Neuronal stem cell (in vitro differentiated cells): ENCODE measurements around the gene SYK.

Experiments
- DNase-seq: peaks from one replicate; pipeline ENCODE4 v3.0.0-alpha.2; 2013; ENCODE audit warnings: low spot score
- H2AFZ ChIP-seq: one replicate; pipeline ENCODE4 v1.6.1; 2013; ENCODE audit warnings: mild to moderate bottlenecking, low read length, inconsistent platforms
- H2AK5ac ChIP-seq: 2 replicates; pipeline ENCODE4 v1.6.1; 2013; ENCODE audit warnings: low read depth, mild to moderate bottlenecking, inconsistent platforms, low read length, moderate library complexity, mixed read lengths
- H2BK120ac ChIP-seq: 2 replicates; pipeline ENCODE4 v1.6.1; 2013; ENCODE audit warnings: low read depth, mild to moderate bottlenecking, inconsistent platforms, low read length, moderate library complexity, mixed read lengths
- H2BK12ac ChIP-seq: one replicate; pipeline ENCODE4 v1.6.1; 2013; ENCODE audit warnings: low read length, inconsistent platforms
- H2BK15ac ChIP-seq: 2 replicates; pipeline ENCODE4 v1.6.1; 2013; ENCODE audit warnings: mild to moderate bottlenecking, low read length, inconsistent platforms, mixed read lengths
- H2BK5ac ChIP-seq: one replicate; pipeline ENCODE4 v1.6.1; 2013; ENCODE audit warnings: inconsistent platforms, mild to moderate bottlenecking, low read length, moderate library complexity
- H3K14ac ChIP-seq: one replicate; pipeline ENCODE4 v1.6.1; 2013; ENCODE audit warnings: low read length, inconsistent platforms
- H3K18ac ChIP-seq: 2 replicates; pipeline ENCODE4 v1.6.1; 2013; ENCODE audit warnings: low read length, inconsistent platforms
- H3K23ac ChIP-seq: 2 replicates; pipeline ENCODE4 v1.6.1; 2013; ENCODE audit warnings: low read depth, mild to moderate bottlenecking, mixed read lengths, low read length, inconsistent platforms; ENCODE audit not compliant: poor library complexity
- H3K27ac ChIP-seq: replicated peaks from 3 replicates; pipeline ENCODE4 v1.5.1; 2013; ENCODE audit warnings: low read length, inconsistent platforms
- H3K27me3 ChIP-seq, 3 experiments: 2 replicates each; pipeline ENCODE4 v1.6.1; 2013; ENCODE audit warnings: low read length in 3 of 3, mild to moderate bottlenecking in 2 of 3, inconsistent platforms in 1 of 3, low read depth in 1 of 3, mixed read lengths in 1 of 3, moderate library complexity in 1 of 3; ENCODE audit not compliant: control insufficient read depth in 3 of 3, insufficient read depth in 3 of 3
- H3K36me3 ChIP-seq, 2 donors: replicated peaks in 1 of 2; 2 replicates each; pipeline ENCODE4 v1.6.1; 2013; ENCODE audit warnings: low read length in 2 of 2; ENCODE audit not compliant: control insufficient read depth in 2 of 2, insufficient read depth in 2 of 2
- H3K4ac ChIP-seq: 2 replicates; pipeline ENCODE4 v1.6.1; 2013; ENCODE audit warnings: inconsistent platforms, mild to moderate bottlenecking, low read length, moderate library complexity
- H3K4me1 ChIP-seq, 2 donors: 1 replicate in 1 of 2; 2 replicates in 1 of 2; pipeline ENCODE4 v1.6.1; 2013; ENCODE audit warnings: low read length in 2 of 2, low read depth in 1 of 2; ENCODE audit not compliant: control insufficient read depth in 2 of 2, insufficient read depth in 1 of 2
- H3K4me2 ChIP-seq: one replicate; pipeline ENCODE4 v1.6.1; 2013; ENCODE audit warnings: mild to moderate bottlenecking, low read length, inconsistent platforms; ENCODE audit not compliant: insufficient read depth, poor library complexity, severe bottlenecking
- H3K4me3 ChIP-seq, 2 donors: 2 replicates each; pipeline ENCODE4 v1.5.1; 2013; ENCODE audit warnings: low read length in 2 of 2, mild to moderate bottlenecking in 2 of 2, inconsistent platforms in 1 of 2, moderate library complexity in 1 of 2
- H3K79me1 ChIP-seq: one replicate; pipeline ENCODE4 v1.6.1; 2013; ENCODE audit warnings: low read depth, mild to moderate bottlenecking, inconsistent platforms, low read length, moderate library complexity
- H3K9ac ChIP-seq: one replicate; pipeline ENCODE4 v1.6.1; 2013; ENCODE audit warnings: mild to moderate bottlenecking, low read depth, low read length, inconsistent platforms; ENCODE audit not compliant: poor library complexity
- H3K9me3 ChIP-seq, 2 donors: replicated peaks in 1 of 2; 2 replicates each; pipeline versions ENCODE3 to v1.6.1; 2013; ENCODE audit warnings: low read length in 2 of 2, mild to moderate bottlenecking in 2 of 2, inconsistent platforms in 1 of 2, low read depth in 1 of 2, mixed read lengths in 1 of 2, moderate library complexity in 1 of 2; ENCODE audit not compliant: control insufficient read depth in 2 of 2, insufficient read depth in 1 of 2
- H4K8ac ChIP-seq: one replicate; pipeline ENCODE4 v1.6.1; 2013; ENCODE audit warnings: low read depth, mild to moderate bottlenecking, inconsistent platforms, low read length, moderate library complexity
- H4K91ac ChIP-seq: one replicate; pipeline ENCODE4 v1.6.1; 2013; ENCODE audit warnings: low read length, low read depth, mild to moderate bottlenecking, inconsistent platforms; ENCODE audit not compliant: poor library complexity
- WGBS, 2 donors: extraction: QIAGEN DNeasy Blood & Tissue Kit; methylation state at CpG; one replicate each; pipeline ENCODE4 v1.1.7; 2013; ENCODE audit warnings: missing lambda C conversion rate in 2 of 2, mixed read lengths in 1 of 2; ENCODE audit not compliant: insufficient read length in 2 of 2, insufficient replicate concordance in 1 of 2; ENCODE audit errors: extremely low coverage in 2 of 2; 5-methylcytosine and 5-hydroxymethylcytosine counted together

The SYK gene

DNA sequence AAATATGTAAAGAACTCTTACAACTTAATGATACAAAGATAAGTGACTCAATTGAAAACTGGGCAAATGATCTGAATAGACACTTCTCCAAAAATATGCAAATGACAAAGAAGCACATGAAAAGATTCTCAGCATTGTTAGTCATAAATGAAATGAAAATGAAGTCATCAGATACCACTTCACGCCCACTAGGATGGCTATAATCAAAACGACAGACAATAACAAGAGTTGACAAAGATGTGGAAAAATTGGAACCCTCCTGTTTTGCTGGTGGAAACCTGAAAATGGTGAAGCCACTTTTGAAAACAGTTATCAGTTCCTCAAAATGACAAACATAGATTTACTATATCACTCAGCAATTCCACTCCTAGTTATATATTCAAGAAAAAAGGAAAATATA lies 7.9 kb upstream of the SYK start:
- no peak overlapping the region for H3K4me3 ChIP-seq

DNA sequence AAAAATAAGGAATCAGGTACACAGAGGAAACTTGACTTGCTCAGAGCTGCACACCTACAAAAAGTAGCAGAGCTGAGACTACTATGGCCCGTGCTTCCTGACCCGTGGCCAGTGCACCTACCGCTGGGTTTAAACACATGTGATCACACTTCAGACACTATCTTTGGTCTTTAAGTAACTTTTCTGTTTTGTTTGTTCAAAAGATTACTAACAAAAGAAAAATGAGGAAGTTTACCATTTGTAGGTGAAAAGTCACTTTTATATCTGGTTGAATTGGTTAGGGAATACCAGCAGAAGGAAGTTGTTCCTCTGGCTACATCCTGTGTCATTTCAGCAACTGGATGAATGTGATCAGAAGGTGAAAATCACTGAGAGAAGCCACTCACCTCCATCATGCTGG lies 6.5 kb upstream of the SYK start:
- no peak overlapping the region for H2AK5ac ChIP-seq
- no peak overlapping the region for H2BK12ac ChIP-seq
- WGBS, 2 donors: no CpG with 5 or more reads among the region's 3 CpGs
- H3K18ac ChIP-seq: no peak overlapping the region
- H3K9me3 ChIP-seq: no peaks in the 10 kb centered on the region
- no peak overlapping the region for H3K4me3 ChIP-seq
- H3K23ac ChIP-seq: no peak overlapping the region
- peaks cover 0 to 3% of the 10 kb centered on the region in 2 donors for H3K4me1 ChIP-seq
- H2BK120ac ChIP-seq: no peak overlapping the region
- H2BK15ac ChIP-seq: no peak overlapping the region
- H4K91ac ChIP-seq: no peak overlapping the region
- no peak overlapping the region for H3K14ac ChIP-seq
- no peak overlapping the region for H2BK5ac ChIP-seq
- no peaks in the 10 kb centered on the region for H3K79me1 ChIP-seq
- H3K4ac ChIP-seq: no peak overlapping the region
- H4K8ac ChIP-seq: no peak overlapping the region
- H3K36me3 ChIP-seq: no peaks in the 10 kb centered on the region
- no peak overlapping the region for H3K9ac ChIP-seq
- H2AFZ ChIP-seq: no peak overlapping the region
- no peak overlapping the region for H3K27ac ChIP-seq
- no peak overlapping the region for H3K4me2 ChIP-seq
- no peak for DNase-seq
- H3K27me3 ChIP-seq: peaks cover 0 to 7% (median 0%) of the 10 kb centered on the region in 3 experiments

More for the DNA sequence above, 7.9 kb upstream of the SYK start:
- no peak overlapping the region for H2AK5ac ChIP-seq
- no peak overlapping the region for H2BK12ac ChIP-seq
- peaks cover 0 to 6% of the 10 kb centered on the region in 2 donors for H3K4me1 ChIP-seq
- H3K4me2 ChIP-seq: no peak overlapping the region
- no peak overlapping the region for H3K27ac ChIP-seq
- H4K91ac ChIP-seq: no peak overlapping the region
- no peak overlapping the region for H2BK15ac ChIP-seq
- H3K27me3 ChIP-seq: no peaks in the 10 kb centered on the region
- H3K9ac ChIP-seq: no peak overlapping the region
- H2AFZ ChIP-seq: no peak overlapping the region
- H2BK5ac ChIP-seq: no peak overlapping the region
- H3K4ac ChIP-seq: no peak overlapping the region
- H3K36me3 ChIP-seq: no peaks in the 10 kb centered on the region
- no peak for DNase-seq
- no peak overlapping the region for H2BK120ac ChIP-seq
- H3K9me3 ChIP-seq: no peaks in the 10 kb centered on the region
- no CpG with 5 or more reads among the region's 2 CpGs for WGBS, 2 donors
- no peaks in the 10 kb centered on the region for H3K79me1 ChIP-seq
- no peak overlapping the region for H4K8ac ChIP-seq
- no peak overlapping the region for H3K23ac ChIP-seq
- H3K18ac ChIP-seq: no peak overlapping the region
- no peak overlapping the region for H3K14ac ChIP-seq

DNA sequence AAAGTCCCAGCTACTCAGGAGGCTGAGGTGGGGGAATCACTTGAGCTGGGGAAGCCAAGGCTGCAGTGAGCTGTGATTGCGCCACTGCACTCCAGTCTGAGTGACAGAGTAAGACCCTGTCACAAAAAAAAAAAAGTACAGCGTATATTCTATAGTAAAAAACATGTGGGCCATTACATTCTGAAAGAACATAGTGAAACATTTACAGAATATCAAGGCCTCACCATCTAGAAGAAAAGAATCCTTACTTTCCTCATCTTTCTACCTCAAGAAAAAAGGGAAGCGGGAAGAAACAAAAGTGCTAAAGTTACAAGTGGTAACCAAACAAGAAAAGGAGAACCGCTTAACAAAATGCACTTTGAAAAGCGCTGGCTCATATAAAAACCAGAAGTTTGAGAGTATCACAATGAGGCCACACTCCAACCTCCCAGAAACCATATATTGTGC lies 5.7 kb upstream of the SYK start:
- Histone ChIP-seq H3K36me3 (no peaks in the 10 kb centered on the region), H2BK120ac (no peak overlapping the region), H2BK12ac (no peak overlapping the region), H2BK15ac (no peak overlapping the region), H4K8ac (no peak overlapping the region), H2AFZ (no peak overlapping the region), H3K9me3 (no peaks in the 10 kb centered on the region), H3K23ac (no peak overlapping the region), H3K4me1 (peaks cover 0 to 3% of the 10 kb centered on the region in 2 donors), H3K4me3 (no peak overlapping the region), H3K4ac (no peak overlapping the region), H3K79me1 (no peaks in the 10 kb centered on the region), H3K14ac (no peak overlapping the region), H3K9ac (no peak overlapping the region), H3K27me3 (peaks cover 0 to 15% (median 4%) of the 10 kb centered on the region in 3 experiments), H3K18ac (no peak overlapping the region), H2BK5ac (no peak overlapping the region), H2AK5ac (no peak overlapping the region), H4K91ac (no peak overlapping the region), H3K27ac (no peak overlapping the region), H3K4me2 (no peak overlapping the region)
- WGBS, 2 donors: no CpG with 5 or more reads among the region's 5 CpGs
- DNase-seq: no peak

DNA sequence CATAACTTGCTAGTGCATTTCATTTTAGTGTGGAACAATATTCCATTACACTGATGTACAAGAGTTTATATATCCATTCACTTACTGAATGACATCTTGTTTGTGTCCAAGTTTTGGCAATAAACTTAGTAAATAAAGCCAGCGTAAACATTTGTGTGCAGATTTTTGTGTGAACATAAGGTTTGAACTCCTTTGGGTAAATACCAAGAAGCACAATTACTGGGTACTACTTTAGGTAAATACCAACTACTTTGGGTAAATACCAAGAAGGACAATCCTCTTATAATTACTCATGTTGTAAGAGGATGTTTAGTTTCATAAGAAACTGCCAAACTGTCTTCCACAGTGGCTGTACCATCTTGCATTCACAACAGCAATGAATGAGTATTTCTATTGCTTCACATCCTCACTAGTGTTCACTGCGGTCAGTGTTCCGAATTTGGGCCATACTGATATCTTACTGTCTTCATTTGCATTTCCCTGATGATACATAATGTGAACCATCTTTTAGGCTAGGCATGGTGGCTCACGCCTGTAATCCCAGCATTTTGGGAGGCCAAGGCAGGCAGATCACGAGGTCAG lies 2.3 kb upstream of the SYK start:
- Histone ChIP-seq H3K14ac (no peak overlapping the region), H2BK15ac (no peak overlapping the region), H3K27ac (no peak overlapping the region), H3K9ac (no peak overlapping the region), H2BK5ac (no peak overlapping the region), H3K18ac (no peak overlapping the region), H3K4me2 (no peak overlapping the region), H3K79me1 (no peaks in the 10 kb centered on the region), H4K91ac (no peak overlapping the region), H4K8ac (no peak overlapping the region), H3K4ac (no peak overlapping the region), H3K36me3 (no peaks in the 10 kb centered on the region), H3K9me3 (no peaks in the 10 kb centered on the region), H2BK12ac (no peak overlapping the region), H3K4me1 (peaks cover 0 to 8% of the 10 kb centered on the region in 2 donors), H2AK5ac (no peak overlapping the region), H2AFZ (no peak overlapping the region), H3K4me3 (no peak overlapping the region), H3K23ac (no peak overlapping the region), H2BK120ac (no peak overlapping the region), H3K27me3 (peaks cover 10 to 50% (median 18%) of the 10 kb centered on the region in 3 experiments)
- WGBS, 2 donors: no CpG with 5 or more reads among the region's 5 CpGs
- no peak for DNase-seq
